HCT116 (cell line): ENCODE data around the gene MRPS27. TPM values are rescaled to one million over a fixed set of nuclear protein-coding genes. Genes with fewer than 3 reads are reported as not detected.

ENCODE experiments used
- ATAC-seq: fragments of 200-7000 bp; cut with Tn5 transposase; 2 replicates; pipeline ENCODE4 v1.9.1; 2020; ENCODE audit warnings: mild to moderate bottlenecking, moderate library complexity
- BruUV-seq: library from RNA; stranded (reverse); fragments of 400-500 nt; replicated peaks from 2 replicates; lab custom pipeline; 2021; lab: Mats Ljungman, UMichigan
- CTCF ChIA-PET: fragments of 300-600 bp; sonication (Branson Sonifier 250); formaldehyde crosslinking; loops from one replicate; lab custom pipeline; 2021; ENCODE audit warnings: antibody characterized with exemption; lab: Charles Lee
- POLR2A ChIA-PET: fragments of 300-600, 350-600 bp; sonication (Branson Sonifier 250); formaldehyde crosslinking; loops from one replicate; lab custom pipeline; 2021; ENCODE audit warnings: antibody characterized with exemption; lab: Charles Lee
- RAD21 ChIA-PET, 2 experiments: fragments of 300-600 bp; sonication (Branson Sonifier 250); formaldehyde crosslinking; loops; one replicate each; lab custom pipeline; 2023; ENCODE audit warnings: low total read pairs in 2 of 2; ENCODE audit not compliant: uncharacterized antibody in 2 of 2, unreplicated experiment in 2 of 2, low non-redundant PET in 1 of 2; lab: Charles Lee
- DNase-seq: peaks from one replicate; pipeline ENCODE4 v3.0.0-alpha.2; 2010; ENCODE audit warnings: low read depth, low spot score
- H2AFZ ChIP-seq: fragments of 200-600 bp; shearing (Covaris generic), sonication (generic); 2 replicates; pipeline ENCODE4 v1.6.1; 2017; ENCODE audit warnings: low read depth, mixed run types, mixed read lengths, antibody characterized with exemption, low read length; ENCODE audit not compliant: poor library complexity, severe bottlenecking
- H3K27ac ChIP-seq: 2 replicates; pipeline ENCODE4 v1.5.1; 2012; ENCODE audit warnings: low read depth, low read length
- H3K27me3 ChIP-seq: fragments of 200-600 bp; sonication (generic); 2 replicates; pipeline ENCODE4 v1.6.1; 2016; ENCODE audit warnings: mixed run types, low read length, mixed read lengths; ENCODE audit not compliant: insufficient read depth
- H3K36me3 ChIP-seq, 2 experiments: fragments of 200-500 bp in 1 of 2; fragments of 200-600 bp in 1 of 2; sonication (Bioruptor generic) in 1 of 2; sonication (generic) in 1 of 2; 2 replicates each; pipeline versions ENCODE4 v1.5.1 to v1.6.1; 2014 to 2016; ENCODE audit warnings: low read length in 2 of 2, inconsistent platforms in 1 of 2, mixed read lengths in 1 of 2, mixed run types in 1 of 2; ENCODE audit not compliant: insufficient read depth in 2 of 2, control insufficient read depth in 1 of 2
- H3K4me1 ChIP-seq, 2 experiments: fragments of 200-600 bp in 1 of 2; sonication (generic) in 1 of 2; 2 replicates each; pipeline versions ENCODE4 v1.5.1 to v1.6.1; 2012 to 2017; ENCODE audit warnings: low read length in 2 of 2, inconsistent platforms in 1 of 2, mild to moderate bottlenecking in 1 of 2, mixed read lengths in 1 of 2, mixed run types in 1 of 2, moderate library complexity in 1 of 2; ENCODE audit not compliant: insufficient read depth in 2 of 2, control insufficient read depth in 1 of 2
- H3K4me2 ChIP-seq: fragments of 200-600 bp; sonication (generic); 2 replicates; pipeline ENCODE4 v1.6.1; 2017; ENCODE audit warnings: mixed run types, low read length, mixed read lengths
- H3K4me3 ChIP-seq, 2 experiments: fragments of 200-600 bp in 1 of 2; sonication (generic) in 1 of 2; replicated peaks in 1 of 2; 2 replicates each; pipeline ENCODE4 v1.5.1; 2011 to 2016; ENCODE audit warnings: low read length in 2 of 2, control low read depth in 1 of 2, low read depth in 1 of 2, mild to moderate bottlenecking in 1 of 2, mixed read lengths in 1 of 2, mixed run types in 1 of 2
- H3K79me2 ChIP-seq: fragments of 200-600 bp; sonication (generic); 2 replicates; pipeline ENCODE4 v1.6.1; 2017; ENCODE audit warnings: mild to moderate bottlenecking, mixed run types, low read length, moderate library complexity, mixed read lengths; ENCODE audit not compliant: insufficient read depth
- H3K9ac ChIP-seq: fragments of 200-600 bp; sonication (generic); 2 replicates; pipeline ENCODE4 v1.6.1; 2016; ENCODE audit warnings: low read length, mixed read lengths
- H3K9me2 ChIP-seq: fragments of 200-600 bp; sonication (generic), shearing (Covaris generic); 2 replicates; pipeline ENCODE4 v1.6.1; 2017; ENCODE audit warnings: mixed run types, mild to moderate bottlenecking, moderate library complexity; ENCODE audit not compliant: insufficient read depth
- H3K9me3 ChIP-seq, 2 experiments: fragments of 200-500 bp in 1 of 2; fragments of 200-600 bp in 1 of 2; sonication (Bioruptor generic) in 1 of 2; sonication (generic) in 1 of 2; 2 replicates each; pipeline ENCODE4 v1.6.1; 2014 to 2017; ENCODE audit warnings: low read length in 2 of 2, mixed read lengths in 2 of 2, inconsistent platforms in 1 of 2, low read depth in 1 of 2, mild to moderate bottlenecking in 1 of 2, mixed run types in 1 of 2, moderate library complexity in 1 of 2; ENCODE audit not compliant: control insufficient read depth in 1 of 2, insufficient read depth in 1 of 2
- H4K20me1 ChIP-seq: fragments of 200-600 bp; sonication (generic), shearing (Covaris generic); 2 replicates; pipeline ENCODE4 v1.6.1; 2017; ENCODE audit warnings: mixed run types, mild to moderate bottlenecking, moderate library complexity; ENCODE audit not compliant: insufficient read depth
- CEBPB ChIP-seq: IDR thresholded peaks from 2 replicates; pipeline ENCODE4 v1.6.1; 2012; ENCODE audit warnings: low read depth
- EZH2phosphoT487 ChIP-seq: fragments of 200-600 bp; IDR thresholded peaks from 2 replicates; pipeline ENCODE4 v1.6.1; 2018; ENCODE audit warnings: antibody characterized with exemption, borderline replicate concordance
- MAX ChIP-seq: IDR thresholded peaks from 2 replicates; pipeline ENCODE4 v1.6.1; 2012
- SRF ChIP-seq: IDR thresholded peaks from 2 replicates; pipeline ENCODE4 v1.6.1; 2012; ENCODE audit warnings: low read depth
- intact Hi-C: fragments of 100-400 bp; cut with micrococcal nuclease; formaldehyde crosslinking; loops from 2 replicates; pipeline ENCODE4 v1.10.0; 2022
- total RNA-seq: library from RNA; stranded (reverse); gene quantifications from one replicate; pipeline ENCODE4 v1.2.1, GENCODE V29; 2021; ENCODE audit not compliant: unreplicated experiment

The MRPS27 gene
- total RNA-seq, 1 experiment from 2014 or later = 113 TPM

GRCh38 chr5:72271702-72272101, 48.3 kb downstream of the MRPS27 start:
- CTCF ChIA-PET = interaction anchor here (0.6 to 1.2 kb wide), 2 partner anchors 9 to 10 kb away, joined by 3 read pairs; no protein-coding TSS in a partner anchor
- TF ChIP-seq MAX = no peak
- no TSS peak for BruUV-seq
- Histone ChIP-seq H3K4me1 (no peaks in the 10 kb centered on the region), H3K27ac (no peak overlapping the region), H3K4me2 (no peak overlapping the region), H3K9ac (no peak overlapping the region), H3K36me3 (no peaks in the 10 kb centered on the region), H3K4me3 (no peak overlapping the region), H3K27me3 (no peaks in the 10 kb centered on the region), H3K9me3 (no peaks in the 10 kb centered on the region), H3K9me2 (no peaks in the 10 kb centered on the region), H2AFZ (no peak overlapping the region), H4K20me1 (peaks cover 9% of the 10 kb centered on the region; the same call in 1 of the 2 replicates), H3K79me2 (peaks cover 89% of the 10 kb centered on the region)
- no peak for ATAC-seq
- RAD21 ChIA-PET = no interaction called here
- intact Hi-C loops = no loop called here
- no peak for DNase-seq
- POLR2A ChIA-PET = no interaction called here

- ATAC-seq = no peak
- TF ChIP-seq EZH2phosphoT487 (no peak), CEBPB (no peak), SRF (no peak)
- H3K27me3 ChIP-seq = no peaks in the 10 kb centered on the region
- ChIA-PET POLR2A (no interaction called here), RAD21 (no interaction called here), CTCF (no interaction called here)
- H4K20me1 ChIP-seq = peaks cover 9% of the 10 kb centered on the region; the same call in 1 of the 2 replicates
- no TSS peak for BruUV-seq
- peaks cover 85% of the 10 kb centered on the region for H3K79me2 ChIP-seq
- no peak overlapping the region for H2AFZ ChIP-seq
- intact Hi-C loops = no loop called here
- no peak overlapping the region for H3K27ac ChIP-seq
- H3K9ac ChIP-seq = no peak overlapping the region
- no peaks in the 10 kb centered on the region for H3K4me1 ChIP-seq
- no peak overlapping the region for H3K4me2 ChIP-seq
- no peak for DNase-seq
- no peaks in the 10 kb centered on the region for H3K9me3 ChIP-seq
- no peak overlapping the region for H3K4me3 ChIP-seq
- no peaks in the 10 kb centered on the region for H3K36me3 ChIP-seq
- H3K9me2 ChIP-seq = no peaks in the 10 kb centered on the region
Measured at GRCh38 chr5:72270037-72270436, 50.0 kb downstream of the MRPS27 start.
